ENCODE data around the gene ADIPOR2.

Gene ADIPOR2

DNA sequence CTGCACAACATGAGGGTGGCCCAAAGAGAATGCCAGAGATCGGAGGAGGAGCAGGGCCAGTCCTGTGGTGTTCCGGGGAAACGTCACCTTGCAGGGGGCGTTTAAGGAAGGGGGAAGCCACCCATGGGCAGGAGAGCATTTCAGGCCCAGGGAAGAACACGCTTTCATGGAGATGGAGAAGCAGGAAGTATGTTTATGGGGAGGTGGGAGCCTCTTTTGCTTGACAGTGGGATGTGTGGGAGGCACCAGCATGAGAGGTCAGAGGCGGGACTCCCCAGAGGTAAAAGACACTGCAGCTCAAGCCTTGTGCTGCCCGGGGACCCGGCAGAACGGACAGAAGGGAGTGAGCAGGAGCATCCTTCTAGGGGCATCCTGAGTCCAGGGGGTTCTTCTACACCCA, 128.2 kb downstream of the ADIPOR2 start:
- no peak overlapping the region for H3K27ac ChIP-seq (ENCODE audit: low read depth, low read length, poor library complexity, severe bottlenecking)
- no peaks in the 10 kb centered on the region for H3K4me1 ChIP-seq (ENCODE audit: insufficient read depth, low read length, severe bottlenecking)
- H3K4me2 ChIP-seq (ENCODE audit: low read length): no peak overlapping the region
- H3K79me2 ChIP-seq (ENCODE audit: insufficient read depth, low read length): no peaks in the 10 kb centered on the region
- TF ChIP-seq, protein P1, sequence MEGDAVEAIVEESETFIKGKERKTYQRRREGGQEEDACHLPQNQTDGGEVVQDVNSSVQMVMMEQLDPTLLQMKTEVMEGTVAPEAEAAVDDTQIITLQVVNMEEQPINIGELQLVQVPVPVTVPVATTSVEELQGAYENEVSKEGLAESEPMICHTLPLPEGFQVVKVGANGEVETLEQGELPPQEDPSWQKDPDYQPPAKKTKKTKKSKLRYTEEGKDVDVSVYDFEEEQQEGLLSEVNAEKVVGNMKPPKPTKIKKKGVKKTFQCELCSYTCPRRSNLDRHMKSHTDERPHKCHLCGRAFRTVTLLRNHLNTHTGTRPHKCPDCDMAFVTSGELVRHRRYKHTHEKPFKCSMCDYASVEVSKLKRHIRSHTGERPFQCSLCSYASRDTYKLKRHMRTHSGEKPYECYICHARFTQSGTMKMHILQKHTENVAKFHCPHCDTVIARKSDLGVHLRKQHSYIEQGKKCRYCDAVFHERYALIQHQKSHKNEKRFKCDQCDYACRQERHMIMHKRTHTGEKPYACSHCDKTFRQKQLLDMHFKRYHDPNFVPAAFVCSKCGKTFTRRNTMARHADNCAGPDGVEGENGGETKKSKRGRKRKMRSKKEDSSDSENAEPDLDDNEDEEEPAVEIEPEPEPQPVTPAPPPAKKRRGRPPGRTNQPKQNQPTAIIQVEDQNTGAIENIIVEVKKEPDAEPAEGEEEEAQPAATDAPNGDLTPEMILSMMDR (IDR thresholded peaks at IDR 0.05; ENCODE audit: low read length): no peak
- TF ChIP-seq EZH2 (IDR thresholded peaks at IDR 0.05; ENCODE audit: borderline replicate concordance, low read length): no peak
- H3K9me3 ChIP-seq (ENCODE audit: low read length): no peaks in the 10 kb centered on the region
- H3K4me3 ChIP-seq (ENCODE audit: low read depth, low read length, poor library complexity, severe bottlenecking): no peak overlapping the region
- H2AFZ ChIP-seq (ENCODE audit: low read length): no peak overlapping the region
- peaks cover 26% of the 10 kb centered on the region; the same call in 1 of the 2 replicates for H3K27me3 ChIP-seq (ENCODE audit: insufficient read depth, low read length)
- H3F3A ChIP-seq (ENCODE audit: insufficient read depth, low read length): no peaks in the 10 kb centered on the region
- H3K9ac ChIP-seq (ENCODE audit: low read length): no peak overlapping the region
- H3K36me3 ChIP-seq (ENCODE audit: insufficient read depth, low read length): no peaks in the 10 kb centered on the region
- H4K20me1 ChIP-seq (ENCODE audit: insufficient read depth, low read length): no peaks in the 10 kb centered on the region
- no peaks in the 10 kb centered on the region for H3K9me2 ChIP-seq (ENCODE audit: low read depth, low read length)

DNA sequence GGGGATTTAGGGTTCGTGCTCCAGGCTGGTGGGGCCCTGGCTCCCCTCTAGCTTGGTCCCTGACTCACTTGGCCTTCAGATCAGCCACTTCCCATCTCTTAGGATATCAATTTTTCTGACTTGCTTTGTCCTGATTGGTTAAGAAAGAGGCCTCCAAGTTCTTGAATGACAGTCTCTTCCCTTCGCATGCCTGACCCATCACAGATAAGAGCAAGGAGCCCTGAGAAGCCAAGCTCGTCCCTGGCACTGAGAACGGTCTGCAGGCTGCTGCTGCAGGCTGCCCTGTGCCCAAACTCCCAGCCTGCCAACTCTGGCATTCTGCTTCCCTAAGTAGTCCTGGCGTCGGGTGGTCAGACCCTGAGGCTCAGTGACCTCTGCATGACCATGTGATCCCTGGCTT, 128.7 kb downstream of the ADIPOR2 start:
- no peaks in the 10 kb centered on the region for H3K79me2 ChIP-seq (ENCODE audit: insufficient read depth, low read length)
- no peaks in the 10 kb centered on the region for H4K20me1 ChIP-seq (ENCODE audit: insufficient read depth, low read length)
- H3K9me3 ChIP-seq (ENCODE audit: low read length): no peaks in the 10 kb centered on the region
- no peak overlapping the region for H3K9ac ChIP-seq (ENCODE audit: low read length)
- peaks cover 30% of the 10 kb centered on the region; the same call in 1 of the 2 replicates for H3K27me3 ChIP-seq (ENCODE audit: insufficient read depth, low read length)
- no peak overlapping the region for H3K4me2 ChIP-seq (ENCODE audit: low read length)
- no peak overlapping the region for H3K4me3 ChIP-seq (ENCODE audit: low read depth, low read length, poor library complexity, severe bottlenecking)
- H3F3A ChIP-seq (ENCODE audit: insufficient read depth, low read length): no peaks in the 10 kb centered on the region
- no peaks in the 10 kb centered on the region for H3K36me3 ChIP-seq (ENCODE audit: insufficient read depth, low read length)
- H3K4me1 ChIP-seq (ENCODE audit: insufficient read depth, low read length, severe bottlenecking): no peaks in the 10 kb centered on the region
- H2AFZ ChIP-seq (ENCODE audit: low read length): no peak overlapping the region
- H3K9me2 ChIP-seq (ENCODE audit: low read depth, low read length): no peaks in the 10 kb centered on the region
- TF ChIP-seq, protein P1 (IDR thresholded peaks at IDR 0.05; ENCODE audit: low read length): no peak
- no peak for TF ChIP-seq EZH2 (IDR thresholded peaks at IDR 0.05; ENCODE audit: borderline replicate concordance, low read length)
- no peak overlapping the region for H3K27ac ChIP-seq (ENCODE audit: low read depth, low read length, poor library complexity, severe bottlenecking)

DNA sequence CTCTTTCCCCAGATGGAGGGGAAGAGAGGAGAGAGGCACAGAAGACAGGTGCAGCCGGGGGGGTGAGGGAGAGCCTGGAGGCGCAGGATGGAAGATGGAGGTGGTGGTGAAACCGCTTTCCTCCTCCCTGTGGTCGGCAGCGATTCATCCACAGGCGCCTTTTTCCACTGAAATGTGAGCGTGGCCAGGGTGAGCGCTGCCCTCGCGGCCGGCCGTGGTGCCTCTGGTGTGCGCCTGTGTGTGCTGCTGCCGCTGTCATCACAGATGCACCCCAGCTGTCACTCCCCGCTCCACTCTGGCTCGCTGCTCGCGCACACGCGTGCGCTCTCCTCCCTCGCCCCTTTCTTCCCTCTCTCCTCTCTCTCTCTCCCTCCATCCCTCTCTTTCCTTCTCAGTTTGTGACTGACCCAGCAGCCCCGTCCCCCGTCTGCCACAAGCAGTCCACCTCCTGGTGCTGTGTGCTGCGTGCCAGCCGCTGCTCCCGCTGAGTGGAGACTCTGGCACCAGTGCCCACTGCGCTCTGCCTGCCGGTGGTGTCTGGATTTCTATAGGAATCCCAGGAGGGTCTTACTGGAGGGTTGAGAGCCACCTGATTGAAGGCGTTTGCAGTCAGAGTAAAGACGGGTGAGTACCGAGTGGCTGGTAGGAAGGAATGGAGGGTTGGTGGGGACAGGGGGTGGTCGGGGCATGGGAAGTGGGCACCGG, 129.5 kb downstream of the ADIPOR2 start, which contains the start of gene LRTM2:
LRTM2 (plus strand) TSS at position 375 of the 705 bp plus-strand sequence. CDS start 7,584 bp downstream, outside the sequence.
- TF ChIP-seq, protein P1 (IDR thresholded peaks at IDR 0.05; ENCODE audit: low read length): no peak
- TF ChIP-seq EZH2 (IDR thresholded peaks at IDR 0.05; ENCODE audit: borderline replicate concordance, low read length): no peak
- no peaks in the 10 kb centered on the region for H3K79me2 ChIP-seq (ENCODE audit: insufficient read depth, low read length)
- H3K9me2 ChIP-seq (ENCODE audit: low read depth, low read length): no peaks in the 10 kb centered on the region
- peaks cover 36% of the 10 kb centered on the region; the same call in 1 of the 2 replicates for H3K27me3 ChIP-seq (ENCODE audit: insufficient read depth, low read length)
- H3F3A ChIP-seq (ENCODE audit: insufficient read depth, low read length): no peaks in the 10 kb centered on the region
- no peak within 1 kb of the TSS for H3K27ac ChIP-seq (ENCODE audit: low read depth, low read length, poor library complexity, severe bottlenecking)
- no peaks in the 10 kb centered on the region for H3K9me3 ChIP-seq (ENCODE audit: low read length)
- no peak within 1 kb of the TSS for H3K9ac ChIP-seq (ENCODE audit: low read length)
- no peak within 1 kb of the TSS for H2AFZ ChIP-seq (ENCODE audit: low read length)
- no peaks in the 10 kb centered on the region for H4K20me1 ChIP-seq (ENCODE audit: insufficient read depth, low read length)
- H3K4me2 ChIP-seq (ENCODE audit: low read length): no peak within 1 kb of the TSS
- no peak within 1 kb of the TSS for H3K4me3 ChIP-seq (ENCODE audit: low read depth, low read length, poor library complexity, severe bottlenecking)
- no peaks in the 10 kb centered on the region for H3K4me1 ChIP-seq (ENCODE audit: insufficient read depth, low read length, severe bottlenecking)
- H3K36me3 ChIP-seq (ENCODE audit: insufficient read depth, low read length): no peaks in the 10 kb centered on the region

Data from OCI-LY1 (cell line).